Measurements from ENCODE around the gene VPS37D. TPM values are rescaled to one million over a fixed set of nuclear protein-coding genes. Genes with fewer than 3 reads are reported as not detected.
"Not testable (repeated sequence)": the region's sequence is repeated elsewhere in the genome, so short reads cannot be mapped to it uniquely, and the experiment has no call there.

VPS37D gene, protein sequence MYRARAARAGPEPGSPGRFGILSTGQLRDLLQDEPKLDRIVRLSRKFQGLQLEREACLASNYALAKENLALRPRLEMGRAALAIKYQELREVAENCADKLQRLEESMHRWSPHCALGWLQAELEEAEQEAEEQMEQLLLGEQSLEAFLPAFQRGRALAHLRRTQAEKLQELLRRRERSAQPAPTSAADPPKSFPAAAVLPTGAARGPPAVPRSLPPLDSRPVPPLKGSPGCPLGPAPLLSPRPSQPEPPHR
- total RNA-seq: 1 to 10 TPM in 1 of 4 donors, under 1 TPM in 3; 0.18 to 1.1 (median 0.72) TPM
- polyA plus RNA-seq: under 1 TPM; 0.29 to 0.72 (median 0.42) TPM
- long read RNA-seq, donor 1, partial matches to known transcripts: 0 of 3 reads
- long read RNA-seq, donor 1, other reads (novel, unspliced or antisense): 0 of 3 reads
- long read RNA-seq, donor 2, partial matches to known transcripts: 0 of 3 reads
- long read RNA-seq, donor 2, other reads (novel, unspliced or antisense): 1 of 3 reads

DNA sequence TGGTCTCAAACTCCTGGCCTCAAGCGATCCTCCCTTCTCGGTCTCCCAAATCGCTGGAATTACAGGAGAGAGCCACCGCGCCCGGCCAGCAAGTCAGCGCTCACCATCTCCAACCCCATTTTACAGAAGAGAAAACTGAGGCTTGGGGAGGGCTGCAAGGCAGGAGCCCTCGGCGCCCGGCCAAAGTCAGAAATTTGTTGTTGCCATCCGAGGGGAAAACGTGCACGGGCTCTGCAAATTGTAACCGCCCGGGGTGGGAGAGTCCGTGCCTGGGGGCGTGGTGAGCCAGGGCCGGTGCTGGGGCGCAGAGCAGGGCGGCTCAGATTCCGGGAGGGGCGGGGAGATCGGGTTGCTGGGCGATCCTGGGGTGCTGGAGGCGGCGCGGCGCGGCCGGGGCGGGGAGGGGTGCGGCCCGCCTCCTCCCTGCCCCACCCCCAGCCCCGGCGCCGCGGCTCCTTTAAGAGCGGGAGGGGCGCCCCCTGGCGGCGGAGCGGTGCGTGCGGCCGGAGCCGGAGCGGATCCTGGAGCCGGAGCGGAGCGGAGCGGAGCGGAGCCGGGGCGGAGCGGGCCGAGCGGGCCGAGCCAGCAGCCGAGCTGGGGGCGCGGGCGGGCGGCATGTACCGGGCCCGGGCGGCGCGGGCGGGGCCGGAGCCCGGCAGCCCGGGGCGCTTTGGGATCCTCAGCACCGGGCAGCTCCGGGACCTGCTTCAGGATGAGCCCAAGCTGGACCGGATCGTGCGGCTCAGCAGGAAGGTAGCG lies at the start of gene VPS37D:
TSS of gene VPS37D (plus strand) at position 488 of the 759 bp plus-strand sequence. CDS start at position 616, 128 bp downstream.
- 2 to 5% (median 3%) methylated on average over 37 to 79 of the region's 79 CpGs for WGBS, 3 donors
- DNase-seq (peak; percentile 91 to 94), ATAC-seq (peak; percentile 95 to 99 (median 96))
- TF ChIP-seq, protein P1, sequence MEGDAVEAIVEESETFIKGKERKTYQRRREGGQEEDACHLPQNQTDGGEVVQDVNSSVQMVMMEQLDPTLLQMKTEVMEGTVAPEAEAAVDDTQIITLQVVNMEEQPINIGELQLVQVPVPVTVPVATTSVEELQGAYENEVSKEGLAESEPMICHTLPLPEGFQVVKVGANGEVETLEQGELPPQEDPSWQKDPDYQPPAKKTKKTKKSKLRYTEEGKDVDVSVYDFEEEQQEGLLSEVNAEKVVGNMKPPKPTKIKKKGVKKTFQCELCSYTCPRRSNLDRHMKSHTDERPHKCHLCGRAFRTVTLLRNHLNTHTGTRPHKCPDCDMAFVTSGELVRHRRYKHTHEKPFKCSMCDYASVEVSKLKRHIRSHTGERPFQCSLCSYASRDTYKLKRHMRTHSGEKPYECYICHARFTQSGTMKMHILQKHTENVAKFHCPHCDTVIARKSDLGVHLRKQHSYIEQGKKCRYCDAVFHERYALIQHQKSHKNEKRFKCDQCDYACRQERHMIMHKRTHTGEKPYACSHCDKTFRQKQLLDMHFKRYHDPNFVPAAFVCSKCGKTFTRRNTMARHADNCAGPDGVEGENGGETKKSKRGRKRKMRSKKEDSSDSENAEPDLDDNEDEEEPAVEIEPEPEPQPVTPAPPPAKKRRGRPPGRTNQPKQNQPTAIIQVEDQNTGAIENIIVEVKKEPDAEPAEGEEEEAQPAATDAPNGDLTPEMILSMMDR (IDR thresholded peaks at IDR 0.05): peak; percentile 87
- no peaks in the 10 kb centered on the region for H3K9me3 ChIP-seq
- intact Hi-C loops (cut with DNase I): loop anchor here (2.0 to 5.0 kb wide), 3 partner anchors 53 to 61 kb away; no protein-coding TSS in a partner anchor
- H3K27me3 ChIP-seq (ENCODE audit: insufficient read depth in 3 of 3, low read length in 2 of 3): no peaks in the 10 kb centered on the region
- no peaks in the 10 kb centered on the region for H3K36me3 ChIP-seq (ENCODE audit: insufficient read depth in 1 of 2, low read depth in 1 of 2)
- H3K4me3 ChIP-seq: peak within 1 kb of the TSS; percentile 68
- H3K27ac ChIP-seq: no peak within 1 kb of the TSS
- H3K4me1 ChIP-seq: no peaks in the 10 kb centered on the region

DNA sequence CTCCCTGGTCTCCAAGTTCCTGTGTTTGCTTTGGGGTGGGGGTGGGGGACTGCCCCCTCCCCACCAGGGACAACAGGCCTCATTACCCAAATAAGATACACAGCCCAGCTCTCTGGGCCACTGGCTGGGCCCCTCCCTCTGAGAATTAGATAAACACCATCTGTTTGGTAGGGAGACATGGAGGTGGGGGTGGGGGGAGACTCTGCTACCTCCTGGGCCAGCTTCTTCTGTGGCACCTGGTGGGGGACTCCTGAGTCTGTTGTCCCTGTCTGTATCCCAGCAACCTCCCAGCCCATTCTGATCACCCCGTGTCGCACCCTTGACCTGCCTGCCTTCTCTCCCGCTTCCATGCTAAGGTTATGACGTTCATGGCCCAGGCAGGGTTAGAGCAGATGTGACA lies 49.1 kb upstream of the VPS37D start:
- 78 to 81% (median 80%) methylated on average over 4 of the region's 4 CpGs for WGBS, 3 donors
- no peak for DNase-seq
- Histone ChIP-seq H3K4me3 (no peak overlapping the region), H3K4me1 (peaks cover 4% of the 10 kb centered on the region), H3K27me3 (ENCODE audit: insufficient read depth in 3 of 3, low read length in 2 of 3) (no peaks in the 10 kb centered on the region), H3K36me3 (ENCODE audit: insufficient read depth in 1 of 2, low read depth in 1 of 2) (peaks cover 0 to 12% of the 10 kb centered on the region in 2 donors), H3K27ac (no peak overlapping the region), H3K9me3 (no peaks in the 10 kb centered on the region)
- TF ChIP-seq, protein P1 (IDR thresholded peaks at IDR 0.05): no peak
- no peak for ATAC-seq
- intact Hi-C loops (cut with DNase I): no loop called here

DNA sequence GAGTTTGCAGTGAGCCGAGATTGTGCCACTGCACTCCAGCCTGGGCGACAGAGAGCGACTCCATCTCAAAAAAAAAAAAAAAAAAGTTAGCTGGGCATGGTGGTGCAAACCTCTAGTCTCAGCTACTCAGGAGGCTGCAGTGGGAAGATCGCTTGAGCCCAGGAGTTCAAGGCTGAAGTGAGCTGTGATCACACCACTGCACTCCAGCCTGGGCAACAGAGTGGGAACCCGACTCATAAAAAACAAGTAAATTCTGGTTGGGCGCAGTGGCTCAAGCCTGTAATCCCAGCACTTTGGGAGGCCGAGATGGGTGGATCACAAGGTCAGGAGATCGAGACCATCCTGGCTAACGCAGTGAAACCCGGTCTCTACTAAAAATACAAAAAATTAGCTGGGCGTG lies 48.2 kb upstream of the VPS37D start:
- DNase-seq; H3K9me3 ChIP-seq; intact Hi-C loops (cut with DNase I); H3K4me1 ChIP-seq; H3K4me3 ChIP-seq; H3K27me3 ChIP-seq (ENCODE audit: insufficient read depth in 3 of 3, low read length in 2 of 3); ATAC-seq; H3K27ac ChIP-seq: not testable (repeated sequence)
- peaks cover 0 to 12% of the 10 kb centered on the region in 2 donors for H3K36me3 ChIP-seq (ENCODE audit: insufficient read depth in 1 of 2, low read depth in 1 of 2)
- WGBS, 3 donors: 87 to 90% (median 89%) methylated on average over 11 of the region's 11 CpGs

DNA sequence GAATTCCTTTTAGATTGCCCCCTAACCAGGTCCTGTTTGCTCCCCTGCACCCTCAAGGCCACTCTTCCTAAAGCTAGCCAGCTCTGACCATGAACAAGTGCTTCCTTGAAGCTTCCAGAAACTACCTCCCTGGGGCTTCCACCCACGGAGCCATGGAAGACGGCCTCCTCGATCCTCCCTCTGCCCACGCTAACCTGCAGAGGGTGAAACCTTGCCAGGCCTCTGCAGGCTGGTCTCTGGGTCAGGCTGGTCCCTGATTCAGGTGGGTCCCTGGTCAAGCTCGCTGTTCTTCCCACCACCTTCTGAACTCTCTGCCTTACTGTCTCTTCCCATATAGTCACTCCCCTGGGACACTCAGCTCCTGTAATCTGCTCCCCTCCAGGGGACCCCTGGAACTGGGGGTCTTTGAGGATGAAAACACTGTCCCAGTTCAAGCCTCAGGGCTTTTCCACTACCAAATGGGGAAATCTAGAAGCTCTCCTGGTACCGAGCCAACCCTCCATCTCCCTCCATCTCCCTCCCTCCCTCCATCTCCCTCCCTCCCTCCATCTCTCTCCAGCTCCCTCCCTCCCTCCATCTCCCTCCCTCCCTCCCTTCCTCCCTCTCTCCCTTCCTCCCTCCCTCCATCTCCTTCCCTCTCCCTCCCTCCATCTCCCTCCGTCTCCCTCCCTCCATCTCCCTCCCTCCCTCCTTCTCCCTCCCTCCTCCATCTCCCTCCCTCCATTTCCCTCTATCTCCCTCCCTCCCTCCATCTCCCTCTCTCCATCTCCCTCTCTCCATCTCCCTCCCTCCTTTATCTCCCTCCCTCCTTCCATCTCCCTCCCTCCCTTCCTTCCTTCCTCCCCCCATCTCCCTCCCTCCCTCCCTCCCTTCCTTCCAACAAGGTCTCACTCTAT lies 46.2 kb upstream of the VPS37D start:
- Histone ChIP-seq H3K36me3 (ENCODE audit: insufficient read depth in 1 of 2, low read depth in 1 of 2) (no peaks in the 10 kb centered on the region), H3K27ac (no peak overlapping the region), H3K27me3 (ENCODE audit: insufficient read depth in 3 of 3, low read length in 2 of 3) (no peaks in the 10 kb centered on the region), H3K4me3 (no peak overlapping the region), H3K9me3 (no peaks in the 10 kb centered on the region), H3K4me1 (no peaks in the 10 kb centered on the region)
- ATAC-seq (no peak), DNase-seq (no peak)
- TF ChIP-seq, protein P1 (IDR thresholded peaks at IDR 0.05): no peak
- 56 to 74% (median 67%) methylated on average over 6 to 7 of the region's 7 CpGs for WGBS, 3 donors
- intact Hi-C loops (cut with DNase I): no loop called here

Measured in psoas muscle (tissue), 8 donors.